ENCODE data around the gene USP6NL. TPM values are rescaled to one million over a fixed set of nuclear protein-coding genes. Genes with fewer than 3 reads are reported as not detected.

Gene USP6NL
- total RNA-seq, 1 experiment from 2014 or later, result 22.1 TPM

DNA sequence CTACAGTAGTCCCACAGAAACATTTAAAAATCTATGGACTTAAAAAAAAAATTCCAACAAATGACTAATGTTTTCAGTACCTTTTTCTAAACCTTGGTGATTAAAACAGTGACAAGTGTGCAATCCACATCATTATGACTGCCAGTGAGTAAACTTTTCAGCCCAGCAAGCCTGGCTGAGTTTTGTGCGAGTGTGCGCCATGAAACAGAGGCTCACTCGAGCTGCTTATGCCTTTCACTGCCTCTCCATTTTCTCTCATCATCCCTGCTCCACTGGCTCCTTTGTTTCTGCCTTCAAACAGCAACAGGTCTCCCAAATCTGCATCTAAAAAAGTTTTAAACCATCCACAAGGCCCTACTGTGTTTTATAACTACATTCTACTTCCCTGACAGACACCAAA lies 105.8 kb downstream of the USP6NL start:
- Histone ChIP-seq H3K27me3 (ENCODE audit: insufficient read depth, low read depth) (no peaks in the 10 kb centered on the region), H3K79me2 (ENCODE audit: low read depth) (no peaks in the 10 kb centered on the region), H2AFZ (no peak overlapping the region), H3K9me2 (ENCODE audit: insufficient read depth) (no peaks in the 10 kb centered on the region), H3F3A (ENCODE audit: insufficient read depth, low read depth) (no peaks in the 10 kb centered on the region), H3K9me3 (ENCODE audit: insufficient read depth, low read depth) (no peaks in the 10 kb centered on the region), H3K4me3 (no peak overlapping the region), H3K27ac (no peak overlapping the region), H4K20me1 (ENCODE audit: insufficient read depth) (no peaks in the 10 kb centered on the region), H3K36me3 (ENCODE audit: low read depth) (no peaks in the 10 kb centered on the region), H3K4me2 (no peak overlapping the region), H3K4me1 (replicated peaks; ENCODE audit: insufficient read depth) (no peaks in the 10 kb centered on the region)
- intact Hi-C loops (cut with micrococcal nuclease; ENCODE audit: unreplicated experiment), result no loop called here
- ChIA-PET POLR2A (ENCODE audit: unreplicated experiment) (interaction anchor here (0.6 kb wide), 1 partner anchor 60 kb away, joined by 6 read pairs; no protein-coding TSS in a partner anchor), CTCF (no interaction called here)
- no peak for DNase-seq
- BruUV-seq (replicated peaks), result no TSS peak
- TF ChIP-seq EZH2 (IDR thresholded peaks at IDR 0.05; ENCODE audit: low read depth), result no peak
- TF ChIP-seq, protein P1, sequence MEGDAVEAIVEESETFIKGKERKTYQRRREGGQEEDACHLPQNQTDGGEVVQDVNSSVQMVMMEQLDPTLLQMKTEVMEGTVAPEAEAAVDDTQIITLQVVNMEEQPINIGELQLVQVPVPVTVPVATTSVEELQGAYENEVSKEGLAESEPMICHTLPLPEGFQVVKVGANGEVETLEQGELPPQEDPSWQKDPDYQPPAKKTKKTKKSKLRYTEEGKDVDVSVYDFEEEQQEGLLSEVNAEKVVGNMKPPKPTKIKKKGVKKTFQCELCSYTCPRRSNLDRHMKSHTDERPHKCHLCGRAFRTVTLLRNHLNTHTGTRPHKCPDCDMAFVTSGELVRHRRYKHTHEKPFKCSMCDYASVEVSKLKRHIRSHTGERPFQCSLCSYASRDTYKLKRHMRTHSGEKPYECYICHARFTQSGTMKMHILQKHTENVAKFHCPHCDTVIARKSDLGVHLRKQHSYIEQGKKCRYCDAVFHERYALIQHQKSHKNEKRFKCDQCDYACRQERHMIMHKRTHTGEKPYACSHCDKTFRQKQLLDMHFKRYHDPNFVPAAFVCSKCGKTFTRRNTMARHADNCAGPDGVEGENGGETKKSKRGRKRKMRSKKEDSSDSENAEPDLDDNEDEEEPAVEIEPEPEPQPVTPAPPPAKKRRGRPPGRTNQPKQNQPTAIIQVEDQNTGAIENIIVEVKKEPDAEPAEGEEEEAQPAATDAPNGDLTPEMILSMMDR (conservative IDR thresholded peaks at IDR 0.05), result no peak

DNA sequence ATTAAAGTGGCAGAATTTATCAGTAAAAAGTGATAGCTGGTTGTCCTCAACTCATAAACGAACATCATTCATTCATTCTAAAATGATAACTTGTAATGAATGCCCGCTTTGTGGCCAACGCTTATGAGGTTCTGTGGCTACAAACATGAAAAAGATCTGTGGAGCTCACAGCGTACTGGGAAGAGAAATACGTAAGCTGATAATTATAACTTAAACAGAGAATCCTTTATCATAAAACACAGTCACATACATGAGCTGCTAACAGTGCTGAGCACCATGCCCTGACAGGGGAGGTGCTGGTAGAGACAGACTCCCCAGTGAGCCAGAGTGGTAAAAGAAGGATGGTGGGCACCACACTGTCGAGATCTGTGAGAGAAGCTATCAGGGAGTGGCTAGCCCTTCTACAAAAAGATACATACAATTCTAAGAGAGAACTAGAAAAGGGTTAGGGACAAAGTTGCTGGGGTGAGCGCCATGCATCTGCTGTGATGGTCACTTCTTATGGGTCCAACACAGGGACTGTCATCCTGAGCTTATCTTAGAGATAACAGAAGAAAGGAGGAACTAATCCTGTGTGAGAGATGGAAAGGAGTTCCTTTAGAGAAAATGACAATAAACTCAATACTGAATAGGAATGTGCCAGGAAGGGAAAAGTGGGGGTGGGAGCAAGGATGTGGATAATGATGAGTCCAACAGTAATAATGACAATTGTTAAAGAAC lies 106.7 kb downstream of the USP6NL start:
- Histone ChIP-seq H3K9me2 (ENCODE audit: insufficient read depth) (no peaks in the 10 kb centered on the region), H3K4me3 (no peak overlapping the region), H3K27me3 (ENCODE audit: insufficient read depth, low read depth) (no peaks in the 10 kb centered on the region), H3K79me2 (ENCODE audit: low read depth) (no peaks in the 10 kb centered on the region), H2AFZ (no peak overlapping the region), H3F3A (ENCODE audit: insufficient read depth, low read depth) (no peaks in the 10 kb centered on the region), H3K4me2 (no peak overlapping the region), H3K9me3 (ENCODE audit: insufficient read depth, low read depth) (no peaks in the 10 kb centered on the region), H4K20me1 (ENCODE audit: insufficient read depth) (no peaks in the 10 kb centered on the region), H3K27ac (no peak overlapping the region), H3K36me3 (ENCODE audit: low read depth) (no peaks in the 10 kb centered on the region), H3K4me1 (replicated peaks; ENCODE audit: insufficient read depth) (no peaks in the 10 kb centered on the region)
- BruUV-seq (replicated peaks), result no TSS peak
- CTCF ChIA-PET, result no interaction called here
- POLR2A ChIA-PET (ENCODE audit: unreplicated experiment), result interaction anchor here (0.6 kb wide), 1 partner anchor 68 kb away, joined by 3 read pairs; no protein-coding TSS in a partner anchor
- intact Hi-C loops (cut with micrococcal nuclease; ENCODE audit: unreplicated experiment), result no loop called here
- DNase-seq, result no peak
- TF ChIP-seq EZH2 (IDR thresholded peaks at IDR 0.05; ENCODE audit: low read depth), result no peak
- TF ChIP-seq, protein P1 (conservative IDR thresholded peaks at IDR 0.05), result no peak

DNA sequence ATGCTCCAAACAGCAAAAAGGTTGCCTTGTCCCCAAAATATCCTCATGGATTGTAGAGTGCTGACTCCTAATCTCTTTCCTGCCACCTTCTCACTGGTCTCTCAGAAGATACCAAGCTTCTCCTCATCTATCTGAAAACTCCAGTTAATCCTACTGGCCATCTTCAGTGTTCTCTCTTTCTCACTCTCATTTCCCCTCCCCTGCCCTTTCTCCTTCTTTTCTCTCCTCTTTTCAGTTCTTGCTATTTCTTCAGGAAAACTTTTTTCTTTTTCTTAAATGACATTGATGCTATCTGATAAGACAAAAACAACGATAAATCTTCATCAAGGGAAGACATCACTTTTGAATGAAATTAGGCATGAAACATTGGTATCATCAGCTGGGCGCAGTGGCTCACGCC lies 109.8 kb downstream of the USP6NL start:
- no peak overlapping the region for H3K27ac ChIP-seq
- no peaks in the 10 kb centered on the region for H3F3A ChIP-seq (ENCODE audit: insufficient read depth, low read depth)
- no peaks in the 10 kb centered on the region for H4K20me1 ChIP-seq (ENCODE audit: insufficient read depth)
- ChIA-PET CTCF (no interaction called here), POLR2A (ENCODE audit: unreplicated experiment) (no interaction called here)
- intact Hi-C loops (cut with micrococcal nuclease; ENCODE audit: unreplicated experiment), result no loop called here
- H3K4me1 ChIP-seq (replicated peaks; ENCODE audit: insufficient read depth), result no peaks in the 10 kb centered on the region
- H3K36me3 ChIP-seq (ENCODE audit: low read depth), result no peaks in the 10 kb centered on the region
- H3K9me2 ChIP-seq (ENCODE audit: insufficient read depth), result no peaks in the 10 kb centered on the region
- H3K79me2 ChIP-seq (ENCODE audit: low read depth), result no peaks in the 10 kb centered on the region
- H3K4me2 ChIP-seq, result no peak overlapping the region
- BruUV-seq (replicated peaks), result no TSS peak
- no peak for DNase-seq
- H3K4me3 ChIP-seq, result no peak overlapping the region
- H2AFZ ChIP-seq, result no peak overlapping the region
- H3K9me3 ChIP-seq (ENCODE audit: insufficient read depth, low read depth), result no peaks in the 10 kb centered on the region
- TF ChIP-seq, protein P1 (conservative IDR thresholded peaks at IDR 0.05), result no peak
- no peak for TF ChIP-seq EZH2 (IDR thresholded peaks at IDR 0.05; ENCODE audit: low read depth)
- no peaks in the 10 kb centered on the region for H3K27me3 ChIP-seq (ENCODE audit: insufficient read depth, low read depth)
